Thoracic aorta (tissue), 2 donors: Measurements from ENCODE around the gene MGST1. TPM values are rescaled to one million over a fixed set of nuclear protein-coding genes. Genes with fewer than 3 reads are reported as not detected.

Experiments
- ATAC-seq: fragments of 150-250 bp; one replicate; pipeline ENCODE4 v1.8.0; 2017; ENCODE audit warnings: low read depth; ENCODE audit not compliant: insufficient number of reproducible peaks, low FRiP score
- DNase-seq: peaks from one replicate; pipeline ENCODE4 v3.0.0-alpha.2; 2020; ENCODE audit warnings: low spot score
- H3K27ac ChIP-seq, 2 donors: fragments of 200-600 bp; sonication (generic); 1 replicate in 1 of 2; 2 replicates in 1 of 2; pipeline ENCODE4 v1.5.1; 2016; ENCODE audit warnings: mild to moderate bottlenecking in 2 of 2, moderate library complexity in 2 of 2
- H3K27me3 ChIP-seq: fragments of 200-600 bp; sonication (generic); replicated peaks from 2 replicates; pipeline ENCODE4 v1.6.0; 2016; ENCODE audit warnings: mild to moderate bottlenecking; ENCODE audit not compliant: insufficient read depth
- H3K36me3 ChIP-seq: fragments of 200-600 bp; sonication (generic); one replicate; pipeline ENCODE4 v1.5.1; 2016
- H3K4me1 ChIP-seq, 2 donors: fragments of 200-600 bp; sonication (generic); 1 replicate in 1 of 2; 2 replicates in 1 of 2; pipeline versions ENCODE4 v1.5.1 to v1.6.0; 2016; ENCODE audit warnings: low read depth in 2 of 2, mild to moderate bottlenecking in 1 of 2; ENCODE audit not compliant: control insufficient read depth in 1 of 2
- H3K4me3 ChIP-seq: fragments of 200-600 bp; sonication (generic); 2 replicates; pipeline ENCODE4 v1.5.1; 2016; ENCODE audit warnings: mild to moderate bottlenecking
- H3K9me3 ChIP-seq: fragments of 200-600 bp; sonication (generic); 2 replicates; pipeline ENCODE4 v1.5.1; 2016
- total RNA-seq, 2 donors: library from RNA; depleted of rRNA; stranded (reverse); fragments of >200 nt; gene quantifications; one replicate each; pipeline versions ENCODE4 v1.1.0 to v1.2.3, GENCODE V29; 2016
- TF ChIP-seq, protein P1 (sequence below): fragments of 200-600 bp; sonication (generic); IDR thresholded peaks from one replicate; pipeline ENCODE4 v1.5.1; 2019; ENCODE audit warnings: antibody characterized with exemption

MGST1 gene
- total RNA-seq, 2 donors from 2014 or later: 18.5 to 51.1 TPM

DNA sequence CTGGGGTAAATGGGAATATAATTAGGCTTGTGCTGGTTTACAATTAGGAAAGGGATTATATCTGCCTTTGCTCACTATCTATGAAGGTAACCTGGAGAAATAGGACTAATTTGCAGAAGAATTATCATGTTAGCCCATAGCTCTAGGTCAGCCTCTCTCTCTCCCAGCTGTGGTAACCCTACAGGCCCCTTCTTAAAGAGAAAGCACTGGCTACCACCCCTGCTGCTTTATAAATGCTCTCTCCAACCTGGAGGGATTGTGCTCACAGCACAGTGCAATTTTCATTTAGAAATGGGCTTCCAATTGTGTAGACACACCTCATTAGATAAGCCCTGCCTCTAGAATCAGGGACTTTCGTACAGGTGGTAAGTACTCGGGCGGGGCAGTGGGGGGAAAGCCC lies 22.7 kb upstream of the MGST1 start:
- ATAC-seq: no peak
- TF ChIP-seq, protein P1, sequence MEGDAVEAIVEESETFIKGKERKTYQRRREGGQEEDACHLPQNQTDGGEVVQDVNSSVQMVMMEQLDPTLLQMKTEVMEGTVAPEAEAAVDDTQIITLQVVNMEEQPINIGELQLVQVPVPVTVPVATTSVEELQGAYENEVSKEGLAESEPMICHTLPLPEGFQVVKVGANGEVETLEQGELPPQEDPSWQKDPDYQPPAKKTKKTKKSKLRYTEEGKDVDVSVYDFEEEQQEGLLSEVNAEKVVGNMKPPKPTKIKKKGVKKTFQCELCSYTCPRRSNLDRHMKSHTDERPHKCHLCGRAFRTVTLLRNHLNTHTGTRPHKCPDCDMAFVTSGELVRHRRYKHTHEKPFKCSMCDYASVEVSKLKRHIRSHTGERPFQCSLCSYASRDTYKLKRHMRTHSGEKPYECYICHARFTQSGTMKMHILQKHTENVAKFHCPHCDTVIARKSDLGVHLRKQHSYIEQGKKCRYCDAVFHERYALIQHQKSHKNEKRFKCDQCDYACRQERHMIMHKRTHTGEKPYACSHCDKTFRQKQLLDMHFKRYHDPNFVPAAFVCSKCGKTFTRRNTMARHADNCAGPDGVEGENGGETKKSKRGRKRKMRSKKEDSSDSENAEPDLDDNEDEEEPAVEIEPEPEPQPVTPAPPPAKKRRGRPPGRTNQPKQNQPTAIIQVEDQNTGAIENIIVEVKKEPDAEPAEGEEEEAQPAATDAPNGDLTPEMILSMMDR: no peak
- H3K27ac ChIP-seq: no peak overlapping the region
- no peaks in the 10 kb centered on the region for H3K36me3 ChIP-seq
- H3K4me1 ChIP-seq: no peaks in the 10 kb centered on the region
- no peak overlapping the region for H3K4me3 ChIP-seq
- H3K27me3 ChIP-seq: no peaks in the 10 kb centered on the region
- no peak for DNase-seq
- no peaks in the 10 kb centered on the region for H3K9me3 ChIP-seq

DNA sequence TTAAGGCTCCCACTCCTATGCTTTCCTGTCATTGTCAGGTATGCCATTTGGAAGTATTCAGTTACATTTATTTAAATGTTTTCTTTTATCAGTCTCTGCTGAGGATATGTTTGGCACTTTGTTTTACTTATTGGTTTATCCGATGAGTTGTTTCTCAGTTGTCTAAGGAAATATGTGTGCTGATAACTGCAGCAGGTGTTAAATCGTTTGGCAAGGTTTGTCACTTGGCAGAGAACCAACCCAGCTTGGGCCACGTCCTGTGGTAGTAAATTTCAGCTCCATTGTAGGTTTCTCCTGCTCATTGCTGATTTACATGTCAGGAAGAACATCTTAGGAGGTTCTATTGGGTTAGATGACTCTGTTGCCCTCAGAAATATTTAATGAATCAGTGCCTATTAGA lies 22.0 kb upstream of the MGST1 start:
- TF ChIP-seq, protein P1: no peak

DNA sequence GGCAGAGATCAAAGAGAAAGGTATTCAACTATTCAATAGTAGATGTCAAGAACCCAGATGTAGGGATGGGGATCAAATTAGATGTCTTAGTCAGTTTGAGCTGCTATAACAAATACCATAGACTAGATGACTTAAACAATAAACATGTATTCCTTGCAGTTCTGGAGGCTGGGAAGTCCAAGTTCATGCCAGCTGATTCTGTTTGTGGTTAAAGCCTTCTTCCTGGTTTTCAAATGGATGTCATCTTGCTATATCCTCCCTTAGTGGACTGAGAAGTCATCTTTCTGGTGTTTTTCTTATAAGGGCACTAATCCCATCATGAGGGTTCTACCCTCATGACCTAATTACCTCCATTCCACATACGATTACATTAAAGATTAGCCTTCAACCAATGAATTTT lies 19.5 kb upstream of the MGST1 start:
- ATAC-seq (no peak), DNase-seq (no peak)
- Histone ChIP-seq H3K36me3 (no peaks in the 10 kb centered on the region), H3K27ac (no peak overlapping the region), H3K4me1 (no peaks in the 10 kb centered on the region), H3K9me3 (no peaks in the 10 kb centered on the region), H3K27me3 (no peaks in the 10 kb centered on the region), H3K4me3 (no peak overlapping the region)
- TF ChIP-seq, protein P1: no peak

More for the DNA sequence above, 22.0 kb upstream of the MGST1 start:
- H3K9me3 ChIP-seq: no peaks in the 10 kb centered on the region
- H3K4me3 ChIP-seq: no peak overlapping the region
- no peaks in the 10 kb centered on the region for H3K27me3 ChIP-seq
- no peaks in the 10 kb centered on the region for H3K36me3 ChIP-seq
- ATAC-seq: no peak
- no peaks in the 10 kb centered on the region for H3K4me1 ChIP-seq
- DNase-seq: no peak
- H3K27ac ChIP-seq: no peak overlapping the region

DNA sequence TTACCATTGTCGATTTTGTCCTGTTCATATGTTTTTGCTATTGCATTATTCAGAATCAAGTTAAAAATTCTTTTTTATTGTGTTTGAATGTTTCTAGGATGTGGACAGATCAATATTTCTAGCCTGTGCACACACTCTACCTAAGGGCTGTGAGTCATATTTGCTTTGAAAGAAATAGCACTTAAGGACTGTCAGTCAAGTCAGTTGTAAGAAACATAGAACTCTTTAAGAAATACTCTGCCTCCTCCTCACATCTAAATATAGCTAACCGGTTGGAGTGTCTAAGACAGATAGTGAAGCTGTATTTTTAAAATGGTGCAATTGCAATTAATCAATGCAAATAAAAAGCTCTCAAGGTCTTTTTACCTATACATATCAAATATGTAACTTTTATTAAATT lies 17.9 kb upstream of the MGST1 start:
- DNase-seq (no peak), ATAC-seq (no peak)
- H3K9me3 ChIP-seq: no peaks in the 10 kb centered on the region
- H3K27ac ChIP-seq: no peak overlapping the region
- no peaks in the 10 kb centered on the region for H3K27me3 ChIP-seq
- H3K36me3 ChIP-seq: no peaks in the 10 kb centered on the region
- H3K4me3 ChIP-seq: no peak overlapping the region
- TF ChIP-seq, protein P1: no peak
- no peaks in the 10 kb centered on the region for H3K4me1 ChIP-seq

DNA sequence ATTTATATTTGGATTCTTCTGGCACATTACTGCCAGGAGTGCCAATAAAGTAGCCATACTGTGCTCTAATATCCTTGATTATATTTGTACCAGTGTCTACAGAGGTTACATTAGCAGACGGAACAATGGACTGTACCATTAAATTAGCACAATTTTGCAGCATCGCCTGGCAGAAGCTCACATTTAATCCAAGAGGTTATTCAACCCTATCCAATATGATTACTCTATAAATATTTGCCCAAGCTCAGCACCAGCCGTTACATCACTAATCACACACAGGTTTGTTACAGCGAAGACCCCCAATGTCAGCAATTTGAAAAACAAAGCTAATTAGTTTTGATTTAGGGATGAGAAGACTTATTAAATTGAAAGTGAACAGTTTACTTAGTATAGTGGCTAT lies 16.9 kb upstream of the MGST1 start:
- Histone ChIP-seq H3K36me3 (no peaks in the 10 kb centered on the region), H3K9me3 (no peaks in the 10 kb centered on the region), H3K27me3 (no peaks in the 10 kb centered on the region), H3K4me3 (no peak overlapping the region), H3K4me1 (no peaks in the 10 kb centered on the region), H3K27ac (no peak overlapping the region)
- TF ChIP-seq, protein P1: no peak
- DNase-seq (no peak), ATAC-seq (no peak)
